ENCODE data around the gene TRABD2A. TPM values are rescaled to one million over a fixed set of nuclear protein-coding genes. Genes with fewer than 3 reads are reported as not detected.
A peak's percentile ranks its signal among the peaks of the same experiment; 100 is the strongest.

TRABD2A gene
- total and polyA plus RNA-seq, 2 of the 13 experiments (the other 11 are each of a cell fraction or from before 2014, with no cell fraction given), result 0.15 TPM; not detected in 1

DNA sequence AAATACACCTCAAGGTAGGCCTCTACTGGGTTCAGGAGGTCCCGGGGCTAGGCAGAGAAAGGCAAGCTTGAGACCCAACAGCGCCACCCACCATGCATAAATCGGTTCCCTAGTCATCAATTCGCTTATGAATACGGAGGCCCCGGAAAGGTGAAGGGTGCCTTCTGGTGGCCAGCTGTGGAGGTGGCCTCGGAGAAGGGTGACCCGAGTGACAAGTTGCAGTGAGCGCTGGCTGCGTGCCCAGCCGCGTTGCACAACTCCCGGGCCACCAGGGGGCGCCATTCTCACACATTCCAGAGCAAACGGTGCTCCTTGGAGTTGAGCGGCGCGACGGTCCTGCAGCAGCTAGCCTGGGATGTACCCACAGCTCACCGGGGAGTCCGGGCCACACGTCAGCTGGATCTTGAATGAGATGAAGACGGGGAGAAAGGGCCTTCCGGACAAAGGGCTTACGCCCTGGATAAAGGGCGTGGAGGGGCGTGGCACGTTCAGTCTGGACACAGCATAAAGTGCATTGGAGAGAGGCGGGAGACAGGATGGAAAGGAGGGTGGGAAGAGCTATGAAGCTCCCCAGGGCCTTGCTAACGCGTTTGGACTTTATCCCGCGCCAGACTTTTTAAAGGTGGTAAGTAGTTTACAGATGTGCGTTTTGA, 45.0 kb upstream of the TRABD2A start (continued):
- TF ChIP-seq, protein P1, sequence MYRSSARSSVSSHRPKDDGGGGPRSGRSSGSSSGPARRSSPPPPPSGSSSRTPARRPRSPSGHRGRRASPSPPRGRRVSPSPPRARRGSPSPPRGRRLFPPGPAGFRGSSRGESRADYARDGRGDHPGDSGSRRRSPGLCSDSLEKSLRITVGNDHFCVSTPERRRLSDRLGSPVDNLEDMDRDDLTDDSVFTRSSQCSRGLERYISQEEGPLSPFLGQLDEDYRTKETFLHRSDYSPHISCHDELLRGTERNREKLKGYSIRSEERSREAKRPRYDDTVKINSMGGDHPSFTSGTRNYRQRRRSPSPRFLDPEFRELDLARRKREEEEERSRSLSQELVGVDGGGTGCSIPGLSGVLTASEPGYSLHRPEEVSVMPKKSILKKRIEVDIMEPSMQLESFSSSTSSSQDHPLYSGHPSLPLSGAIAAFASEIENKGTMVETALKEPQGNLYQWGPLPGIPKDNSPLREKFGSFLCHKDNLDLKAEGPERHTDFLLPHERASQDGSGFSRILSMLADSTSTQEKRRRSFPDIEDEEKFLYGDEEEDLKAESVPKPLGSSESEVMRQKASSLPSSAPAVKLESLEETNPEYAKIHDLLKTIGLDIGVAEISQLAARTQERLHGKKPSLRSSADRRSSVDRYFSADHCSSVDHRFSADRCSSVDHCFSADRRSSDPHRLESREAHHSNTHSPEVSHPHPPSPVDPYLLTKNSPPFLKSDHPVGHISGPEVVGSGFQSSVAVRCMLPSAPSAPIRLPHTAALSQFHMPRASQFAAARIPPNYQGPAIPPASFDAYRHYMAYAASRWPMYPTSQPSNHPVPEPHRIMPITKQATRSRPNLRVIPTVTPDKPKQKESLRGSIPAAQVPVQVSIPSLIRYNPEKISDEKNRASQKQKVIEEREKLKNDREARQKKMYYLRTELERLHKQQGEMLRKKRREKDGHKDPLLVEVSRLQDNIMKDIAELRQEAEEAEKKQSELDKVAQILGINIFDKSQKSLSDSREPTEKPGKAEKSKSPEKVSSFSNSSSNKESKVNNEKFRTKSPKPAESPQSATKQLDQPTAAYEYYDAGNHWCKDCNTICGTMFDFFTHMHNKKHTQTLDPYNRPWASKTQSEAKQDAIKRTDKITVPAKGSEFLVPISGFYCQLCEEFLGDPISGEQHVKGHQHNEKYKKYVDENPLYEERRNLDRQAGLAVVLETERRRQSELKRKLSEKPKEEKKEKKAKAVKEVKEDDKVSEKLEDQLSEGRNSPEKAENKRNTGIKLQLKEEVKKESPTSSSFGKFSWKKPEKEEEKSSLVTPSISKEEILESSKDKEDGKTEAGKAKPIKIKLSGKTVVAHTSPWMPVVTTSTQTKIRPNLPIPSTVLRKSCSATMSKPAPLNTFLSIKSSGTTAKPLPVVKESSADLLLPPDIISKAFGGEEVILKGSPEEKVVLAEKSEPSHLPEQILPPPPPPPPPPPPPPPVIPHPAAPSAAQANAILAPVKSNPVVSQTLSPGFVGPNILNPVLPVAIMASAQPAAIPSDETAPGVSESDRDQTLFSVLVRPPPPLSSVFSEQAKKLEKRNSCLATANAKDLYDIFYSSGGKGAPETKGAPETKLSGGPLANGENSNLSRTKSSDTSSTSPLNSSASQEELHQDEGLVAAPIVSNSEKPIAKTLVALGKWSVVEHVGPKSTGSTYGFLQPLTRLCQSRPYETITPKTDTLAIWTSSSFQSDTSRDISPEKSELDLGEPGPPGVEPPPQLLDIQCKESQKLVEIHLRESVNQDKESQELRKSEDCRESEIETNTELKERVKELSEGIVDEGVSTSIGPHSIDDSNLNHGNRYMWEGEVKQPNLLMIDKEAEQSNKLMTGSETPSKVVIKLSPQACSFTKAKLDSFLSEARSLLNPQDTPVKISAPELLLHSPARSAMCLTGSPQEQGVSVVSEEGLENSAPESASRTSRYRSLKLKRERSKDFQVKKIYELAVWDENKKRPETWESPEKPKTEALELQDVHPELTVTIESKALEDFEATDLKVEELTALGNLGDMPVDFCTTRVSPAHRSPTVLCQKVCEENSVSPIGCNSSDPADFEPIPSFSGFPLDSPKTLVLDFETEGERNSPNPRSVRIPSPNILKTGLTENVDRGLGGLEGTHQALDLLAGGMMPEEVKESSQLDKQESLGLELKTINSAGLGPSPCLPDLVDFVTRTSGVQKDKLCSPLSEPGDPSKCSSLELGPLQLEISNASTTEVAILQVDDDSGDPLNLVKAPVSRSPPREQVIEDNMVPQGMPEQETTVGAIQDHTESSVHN (CRISPR knock-in tag; IDR thresholded peaks at IDR 0.05), result peak; percentile 83; the same call in 1 of the 2 replicates
- TF ChIP-seq ZNF841 (CRISPR knock-in tag; IDR thresholded peaks at IDR 0.05; ENCODE audit: borderline replicate concordance) (no peak), ZNF777 (CRISPR knock-in tag; IDR thresholded peaks at IDR 0.05) (peak; percentile 84), MEF2D (CRISPR knock-in tag; IDR thresholded peaks at IDR 0.05) (peak; percentile 90)
- TF ChIP-seq, protein P2, sequence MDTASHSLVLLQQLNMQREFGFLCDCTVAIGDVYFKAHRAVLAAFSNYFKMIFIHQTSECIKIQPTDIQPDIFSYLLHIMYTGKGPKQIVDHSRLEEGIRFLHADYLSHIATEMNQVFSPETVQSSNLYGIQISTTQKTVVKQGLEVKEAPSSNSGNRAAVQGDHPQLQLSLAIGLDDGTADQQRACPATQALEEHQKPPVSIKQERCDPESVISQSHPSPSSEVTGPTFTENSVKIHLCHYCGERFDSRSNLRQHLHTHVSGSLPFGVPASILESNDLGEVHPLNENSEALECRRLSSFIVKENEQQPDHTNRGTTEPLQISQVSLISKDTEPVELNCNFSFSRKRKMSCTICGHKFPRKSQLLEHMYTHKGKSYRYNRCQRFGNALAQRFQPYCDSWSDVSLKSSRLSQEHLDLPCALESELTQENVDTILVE (CRISPR knock-in tag; IDR thresholded peaks at IDR 0.05), result peak; percentile 98
- TF ChIP-seq, protein P3, sequence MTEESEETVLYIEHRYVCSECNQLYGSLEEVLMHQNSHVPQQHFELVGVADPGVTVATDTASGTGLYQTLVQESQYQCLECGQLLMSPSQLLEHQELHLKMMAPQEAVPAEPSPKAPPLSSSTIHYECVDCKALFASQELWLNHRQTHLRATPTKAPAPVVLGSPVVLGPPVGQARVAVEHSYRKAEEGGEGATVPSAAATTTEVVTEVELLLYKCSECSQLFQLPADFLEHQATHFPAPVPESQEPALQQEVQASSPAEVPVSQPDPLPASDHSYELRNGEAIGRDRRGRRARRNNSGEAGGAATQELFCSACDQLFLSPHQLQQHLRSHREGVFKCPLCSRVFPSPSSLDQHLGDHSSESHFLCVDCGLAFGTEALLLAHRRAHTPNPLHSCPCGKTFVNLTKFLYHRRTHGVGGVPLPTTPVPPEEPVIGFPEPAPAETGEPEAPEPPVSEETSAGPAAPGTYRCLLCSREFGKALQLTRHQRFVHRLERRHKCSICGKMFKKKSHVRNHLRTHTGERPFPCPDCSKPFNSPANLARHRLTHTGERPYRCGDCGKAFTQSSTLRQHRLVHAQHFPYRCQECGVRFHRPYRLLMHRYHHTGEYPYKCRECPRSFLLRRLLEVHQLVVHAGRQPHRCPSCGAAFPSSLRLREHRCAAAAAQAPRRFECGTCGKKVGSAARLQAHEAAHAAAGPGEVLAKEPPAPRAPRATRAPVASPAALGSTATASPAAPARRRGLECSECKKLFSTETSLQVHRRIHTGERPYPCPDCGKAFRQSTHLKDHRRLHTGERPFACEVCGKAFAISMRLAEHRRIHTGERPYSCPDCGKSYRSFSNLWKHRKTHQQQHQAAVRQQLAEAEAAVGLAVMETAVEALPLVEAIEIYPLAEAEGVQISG (CRISPR knock-in tag; IDR thresholded peaks at IDR 0.05), result peak; percentile 88
- TF ChIP-seq, protein P4, sequence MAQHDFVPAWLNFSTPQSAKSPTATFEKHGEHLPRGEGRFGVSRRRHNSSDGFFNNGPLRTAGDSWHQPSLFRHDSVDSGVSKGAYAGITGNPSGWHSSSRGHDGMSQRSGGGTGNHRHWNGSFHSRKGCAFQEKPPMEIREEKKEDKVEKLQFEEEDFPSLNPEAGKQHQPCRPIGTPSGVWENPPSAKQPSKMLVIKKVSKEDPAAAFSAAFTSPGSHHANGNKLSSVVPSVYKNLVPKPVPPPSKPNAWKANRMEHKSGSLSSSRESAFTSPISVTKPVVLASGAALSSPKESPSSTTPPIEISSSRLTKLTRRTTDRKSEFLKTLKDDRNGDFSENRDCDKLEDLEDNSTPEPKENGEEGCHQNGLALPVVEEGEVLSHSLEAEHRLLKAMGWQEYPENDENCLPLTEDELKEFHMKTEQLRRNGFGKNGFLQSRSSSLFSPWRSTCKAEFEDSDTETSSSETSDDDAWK (CRISPR knock-in tag; IDR thresholded peaks at IDR 0.05), result no peak
- TF ChIP-seq, protein P5, sequence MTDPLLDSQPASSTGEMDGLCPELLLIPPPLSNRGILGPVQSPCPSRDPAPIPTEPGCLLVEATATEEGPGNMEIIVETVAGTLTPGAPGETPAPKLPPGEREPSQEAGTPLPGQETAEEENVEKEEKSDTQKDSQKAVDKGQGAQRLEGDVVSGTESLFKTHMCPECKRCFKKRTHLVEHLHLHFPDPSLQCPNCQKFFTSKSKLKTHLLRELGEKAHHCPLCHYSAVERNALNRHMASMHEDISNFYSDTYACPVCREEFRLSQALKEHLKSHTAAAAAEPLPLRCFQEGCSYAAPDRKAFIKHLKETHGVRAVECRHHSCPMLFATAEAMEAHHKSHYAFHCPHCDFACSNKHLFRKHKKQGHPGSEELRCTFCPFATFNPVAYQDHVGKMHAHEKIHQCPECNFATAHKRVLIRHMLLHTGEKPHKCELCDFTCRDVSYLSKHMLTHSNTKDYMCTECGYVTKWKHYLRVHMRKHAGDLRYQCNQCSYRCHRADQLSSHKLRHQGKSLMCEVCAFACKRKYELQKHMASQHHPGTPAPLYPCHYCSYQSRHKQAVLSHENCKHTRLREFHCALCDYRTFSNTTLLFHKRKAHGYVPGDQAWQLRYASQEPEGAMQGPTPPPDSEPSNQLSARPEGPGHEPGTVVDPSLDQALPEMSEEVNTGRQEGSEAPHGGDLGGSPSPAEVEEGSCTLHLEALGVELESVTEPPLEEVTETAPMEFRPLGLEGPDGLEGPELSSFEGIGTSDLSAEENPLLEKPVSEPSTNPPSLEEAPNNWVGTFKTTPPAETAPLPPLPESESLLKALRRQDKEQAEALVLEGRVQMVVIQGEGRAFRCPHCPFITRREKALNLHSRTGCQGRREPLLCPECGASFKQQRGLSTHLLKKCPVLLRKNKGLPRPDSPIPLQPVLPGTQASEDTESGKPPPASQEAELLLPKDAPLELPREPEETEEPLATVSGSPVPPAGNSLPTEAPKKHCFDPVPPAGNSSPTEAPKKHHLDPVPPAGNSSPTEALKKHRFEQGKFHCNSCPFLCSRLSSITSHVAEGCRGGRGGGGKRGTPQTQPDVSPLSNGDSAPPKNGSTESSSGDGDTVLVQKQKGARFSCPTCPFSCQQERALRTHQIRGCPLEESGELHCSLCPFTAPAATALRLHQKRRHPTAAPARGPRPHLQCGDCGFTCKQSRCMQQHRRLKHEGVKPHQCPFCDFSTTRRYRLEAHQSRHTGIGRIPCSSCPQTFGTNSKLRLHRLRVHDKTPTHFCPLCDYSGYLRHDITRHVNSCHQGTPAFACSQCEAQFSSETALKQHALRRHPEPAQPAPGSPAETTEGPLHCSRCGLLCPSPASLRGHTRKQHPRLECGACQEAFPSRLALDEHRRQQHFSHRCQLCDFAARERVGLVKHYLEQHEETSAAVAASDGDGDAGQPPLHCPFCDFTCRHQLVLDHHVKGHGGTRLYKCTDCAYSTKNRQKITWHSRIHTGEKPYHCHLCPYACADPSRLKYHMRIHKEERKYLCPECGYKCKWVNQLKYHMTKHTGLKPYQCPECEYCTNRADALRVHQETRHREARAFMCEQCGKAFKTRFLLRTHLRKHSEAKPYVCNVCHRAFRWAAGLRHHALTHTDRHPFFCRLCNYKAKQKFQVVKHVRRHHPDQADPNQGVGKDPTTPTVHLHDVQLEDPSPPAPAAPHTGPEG (CRISPR knock-in tag; IDR thresholded peaks at IDR 0.05), result no peak; the same call in 1 of the 2 replicates
